Cardiac muscle cell (in vitro differentiated cells and primary cell): ENCODE measurements around the gene ELAVL2. TPM values are rescaled to one million over a fixed set of nuclear protein-coding genes. Genes with fewer than 3 reads are reported as not detected.

ENCODE experiments used
- DNase-seq, 2 donors: peaks; one replicate each; pipeline versions ENCODE4 v3.0.0 to v3.0.0-alpha.2; 2010 to 2017; ENCODE audit warnings: low read depth in 1 of 2, low spot score in 1 of 2
- H3K27ac ChIP-seq: fragments of 200-600 bp; sonication (generic); 2 replicates; pipeline ENCODE4 v1.5.1; 2016
- H3K27me3 ChIP-seq: fragments of 200-600 bp; sonication (generic); 2 replicates; pipeline ENCODE4 v1.6.0; 2016; ENCODE audit warnings: control low read depth
- H3K36me3 ChIP-seq: fragments of 200-600 bp; sonication (generic); 2 replicates; pipeline ENCODE4 v1.5.1; 2016; ENCODE audit warnings: control low read depth
- H3K4me1 ChIP-seq: fragments of 200-600 bp; sonication (generic); 2 replicates; pipeline ENCODE4 v1.8.1; 2017; ENCODE audit warnings: low read depth, mild to moderate bottlenecking, mixed run types
- H3K4me3 ChIP-seq: fragments of 200-600 bp; sonication (generic); 2 replicates; pipeline ENCODE4 v1.5.1; 2016; ENCODE audit warnings: mild to moderate bottlenecking
- H3K9me3 ChIP-seq: fragments of 200-600 bp; sonication (generic); 2 replicates; pipeline ENCODE4 v1.5.1; 2017; ENCODE audit warnings: low read depth, mild to moderate bottlenecking, control low read depth
- CTCF ChIP-seq: IDR thresholded peaks from 2 replicates; pipeline ENCODE4 v1.5.1; 2012; ENCODE audit warnings: low read depth, mild to moderate bottlenecking, low read length
- polyA plus RNA-seq: library from polyadenylated mRNA; unstranded; fragments of >200 nt; fragmentation: Nextera tagmentation; extraction: Ambion mirVana; gene quantifications from 2 replicates; pipeline ENCODE4 v1.2.1, GENCODE V29; 2016
- total RNA-seq: library from RNA; depleted of rRNA; stranded (reverse); fragments of >200 nt; gene quantifications from 2 replicates; pipeline ENCODE4 v1.2.3, GENCODE V29; 2016

ELAVL2 gene
- total and polyA plus RNA-seq, 2 experiments from 2014 or later: 3.2 to 11.2 TPM

GRCh38 chr9:23669776-23670175 lies 156.3 kb downstream of the ELAVL2 start:
- H3K4me3 ChIP-seq: no peak overlapping the region

GRCh38 chr9:23665635-23666034 lies 160.4 kb downstream of the ELAVL2 start:
- Histone ChIP-seq H3K27ac (no peak overlapping the region), H3K9me3 (no peaks in the 10 kb centered on the region), H3K4me1 (no peaks in the 10 kb centered on the region), H3K36me3 (no peaks in the 10 kb centered on the region), H3K27me3 (no peaks in the 10 kb centered on the region), H3K4me3 (no peak overlapping the region)
- DNase-seq: no peak
- no peak for TF ChIP-seq CTCF

More at GRCh38 chr9:23669776-23670175, 156.3 kb downstream of the ELAVL2 start:
- TF ChIP-seq CTCF: no peak
- no peak for DNase-seq
- H3K4me1 ChIP-seq: no peaks in the 10 kb centered on the region
- H3K36me3 ChIP-seq: peaks cover 9% of the 10 kb centered on the region
- no peaks in the 10 kb centered on the region for H3K27me3 ChIP-seq
- H3K27ac ChIP-seq: no peak overlapping the region
- H3K9me3 ChIP-seq: no peaks in the 10 kb centered on the region

GRCh38 chr9:23665051-23665450 lies 161.0 kb downstream of the ELAVL2 start:
- Histone ChIP-seq H3K27ac (no peak overlapping the region), H3K36me3 (no peaks in the 10 kb centered on the region), H3K4me3 (no peak overlapping the region), H3K4me1 (no peaks in the 10 kb centered on the region), H3K9me3 (no peaks in the 10 kb centered on the region), H3K27me3 (no peaks in the 10 kb centered on the region)
- TF ChIP-seq CTCF: no peak
- no peak for DNase-seq

GRCh38 chr9:23663946-23664345 lies 162.1 kb downstream of the ELAVL2 start:
- H3K4me1 ChIP-seq: peaks cover 11% of the 10 kb centered on the region
- no peak overlapping the region for H3K27ac ChIP-seq
- DNase-seq: no peak
- no peak overlapping the region for H3K4me3 ChIP-seq
- no peak for TF ChIP-seq CTCF
- H3K36me3 ChIP-seq: no peaks in the 10 kb centered on the region
- no peaks in the 10 kb centered on the region for H3K9me3 ChIP-seq
- H3K27me3 ChIP-seq: no peaks in the 10 kb centered on the region

- H3K27ac ChIP-seq: no peak overlapping the region
- H3K36me3 ChIP-seq: no peaks in the 10 kb centered on the region
- no peak for DNase-seq
- no peak overlapping the region for H3K4me3 ChIP-seq
- H3K4me1 ChIP-seq: peaks cover 14% of the 10 kb centered on the region
- no peaks in the 10 kb centered on the region for H3K9me3 ChIP-seq
- H3K27me3 ChIP-seq: no peaks in the 10 kb centered on the region
- no peak for TF ChIP-seq CTCF
Measured at GRCh38 chr9:23663536-23663935, 162.5 kb downstream of the ELAVL2 start.

- H3K4me1 ChIP-seq: peaks cover 18% of the 10 kb centered on the region
- no peak overlapping the region for H3K27ac ChIP-seq
- DNase-seq: no peak
- H3K4me3 ChIP-seq: no peak overlapping the region
- no peaks in the 10 kb centered on the region for H3K9me3 ChIP-seq
- no peak for TF ChIP-seq CTCF
- H3K36me3 ChIP-seq: no peaks in the 10 kb centered on the region
- H3K27me3 ChIP-seq: no peaks in the 10 kb centered on the region
Measured at GRCh38 chr9:23663125-23663524, 162.9 kb downstream of the ELAVL2 start.
